Measurements from ENCODE around the gene ALDH9A1. TPM values are rescaled to one million over a fixed set of nuclear protein-coding genes. Genes with fewer than 3 reads are reported as not detected.

The ALDH9A1 gene
- total and polyA plus RNA-seq, 10 of the 15 experiments (the other 5 are each of a cell fraction or from before 2014, with no cell fraction given), result 25.7 to 106 (median 36.3) TPM

- peak; percentile 24; the same call in 1 of the 2 replicates for TF ChIP-seq ZNF384 (IDR thresholded peaks at IDR 0.05; ENCODE audit: borderline replicate concordance, low read depth, low read length)
- no peak for TF ChIP-seq TBL1XR1 (IDR thresholded peaks at IDR 0.05; ENCODE audit: low read depth, low read length)
- peak; percentile 25 to 44 (median 26); a peak in 3 of 6 replicates for TF ChIP-seq CTCF (IDR thresholded peaks at IDR 0.05 in 2 of 3, conservative IDR thresholded peaks at IDR 0.05 in 1 of 3; ENCODE audit: control insufficient read depth in 2 of 3, extremely low read depth in 1 of 3, insufficient read depth in 1 of 3, low read depth in 3 of 3, low read length in 3 of 3)
- no peak for TF ChIP-seq ZNF24 (IDR thresholded peaks at IDR 0.05)
- TF ChIP-seq ZNF217 (IDR thresholded peaks at IDR 0.05), result 0 out of 2 replicates have a peak, but pooled peaks have one; percentile 22
- TF ChIP-seq MYB (IDR thresholded peaks at IDR 0.05; ENCODE audit: borderline replicate concordance, low read depth, low read length), result no peak
- TF ChIP-seq IKZF1 (conservative IDR thresholded peaks at IDR 0.05), result 0 out of 2 replicates have a peak, but pooled peaks have one; percentile 23
- TF ChIP-seq SRF (IDR thresholded peaks at IDR 0.05; ENCODE audit: low read depth in 2 of 2, low read length in 2 of 2), result no peak
- TF ChIP-seq, protein P1, sequence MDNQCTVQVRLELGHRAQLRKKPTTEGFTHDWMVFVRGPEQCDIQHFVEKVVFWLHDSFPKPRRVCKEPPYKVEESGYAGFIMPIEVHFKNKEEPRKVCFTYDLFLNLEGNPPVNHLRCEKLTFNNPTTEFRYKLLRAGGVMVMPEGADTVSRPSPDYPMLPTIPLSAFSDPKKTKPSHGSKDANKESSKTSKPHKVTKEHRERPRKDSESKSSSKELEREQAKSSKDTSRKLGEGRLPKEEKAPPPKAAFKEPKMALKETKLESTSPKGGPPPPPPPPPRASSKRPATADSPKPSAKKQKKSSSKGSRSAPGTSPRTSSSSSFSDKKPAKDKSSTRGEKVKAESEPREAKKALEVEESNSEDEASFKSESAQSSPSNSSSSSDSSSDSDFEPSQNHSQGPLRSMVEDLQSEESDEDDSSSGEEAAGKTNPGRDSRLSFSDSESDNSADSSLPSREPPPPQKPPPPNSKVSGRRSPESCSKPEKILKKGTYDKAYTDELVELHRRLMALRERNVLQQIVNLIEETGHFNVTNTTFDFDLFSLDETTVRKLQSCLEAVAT (IDR thresholded peaks at IDR 0.05), result no peak; the same call in 1 of the 2 replicates
- TF ChIP-seq PBX3 (IDR thresholded peaks at IDR 0.05; ENCODE audit: insufficient replicate concordance, low read depth, low read length), result no peak
- TF ChIP-seq TCF7 (IDR thresholded peaks at IDR 0.05; ENCODE audit: borderline replicate concordance), result no peak
- TF ChIP-seq STAT3 (IDR thresholded peaks at IDR 0.05; ENCODE audit: low read depth, low read length), result no peak
- TF ChIP-seq LARP7 (IDR thresholded peaks at IDR 0.05), result no peak
- peak; percentile 22; the same call in 1 of the 2 replicates for TF ChIP-seq SMC3 (IDR thresholded peaks at IDR 0.05; ENCODE audit: borderline replicate concordance, low read length)
- no peak for TF ChIP-seq ETV6 (conservative IDR thresholded peaks at IDR 0.05 in 1 of 2, IDR thresholded peaks at IDR 0.05 in 1 of 2; ENCODE audit: borderline replicate concordance in 1 of 2, low read depth in 1 of 2)
- no peak for TF ChIP-seq SREBF2 (IDR thresholded peaks at IDR 0.05; ENCODE audit: low read length)
- TF ChIP-seq MYC (IDR thresholded peaks at IDR 0.05; ENCODE audit: insufficient read depth, insufficient read length, insufficient replicate concordance, low read length, severe bottlenecking), result no peak
- no peak for TF ChIP-seq KLF5 (IDR thresholded peaks at IDR 0.05; ENCODE audit: partially characterized antibody)
- TF ChIP-seq, protein P2, sequence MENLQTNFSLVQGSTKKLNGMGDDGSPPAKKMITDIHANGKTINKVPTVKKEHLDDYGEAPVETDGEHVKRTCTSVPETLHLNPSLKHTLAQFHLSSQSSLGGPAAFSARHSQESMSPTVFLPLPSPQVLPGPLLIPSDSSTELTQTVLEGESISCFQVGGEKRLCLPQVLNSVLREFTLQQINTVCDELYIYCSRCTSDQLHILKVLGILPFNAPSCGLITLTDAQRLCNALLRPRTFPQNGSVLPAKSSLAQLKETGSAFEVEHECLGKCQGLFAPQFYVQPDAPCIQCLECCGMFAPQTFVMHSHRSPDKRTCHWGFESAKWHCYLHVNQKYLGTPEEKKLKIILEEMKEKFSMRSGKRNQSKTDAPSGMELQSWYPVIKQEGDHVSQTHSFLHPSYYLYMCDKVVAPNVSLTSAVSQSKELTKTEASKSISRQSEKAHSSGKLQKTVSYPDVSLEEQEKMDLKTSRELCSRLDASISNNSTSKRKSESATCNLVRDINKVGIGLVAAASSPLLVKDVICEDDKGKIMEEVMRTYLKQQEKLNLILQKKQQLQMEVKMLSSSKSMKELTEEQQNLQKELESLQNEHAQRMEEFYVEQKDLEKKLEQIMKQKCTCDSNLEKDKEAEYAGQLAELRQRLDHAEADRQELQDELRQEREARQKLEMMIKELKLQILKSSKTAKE (IDR thresholded peaks at IDR 0.05; ENCODE audit: low read depth, poor library complexity, severe bottlenecking), result no peak
- TF ChIP-seq ESRRA (IDR thresholded peaks at IDR 0.05; ENCODE audit: low read length), result no peak
- 0 out of 4 replicates have a peak, but pooled peaks of 1 of the 2 experiments have one; percentile 14 for TF ChIP-seq IKZF2 (IDR thresholded peaks at IDR 0.05)
- TF ChIP-seq YY1 (IDR thresholded peaks at IDR 0.05; ENCODE audit: low read depth, low read length), result no peak
- no peak for TF ChIP-seq NFYA (IDR thresholded peaks at IDR 0.05; ENCODE audit: borderline replicate concordance, low read depth, low read length)
Observed at GRCh38 chr1:165686121-165686970, 12.0 kb downstream of the ALDH9A1 start (continued).

Measured in GM12878 (cell line).